ENCODE data around the gene FHIT. TPM values are rescaled to one million over a fixed set of nuclear protein-coding genes. Genes with fewer than 3 reads are reported as not detected.

The FHIT gene
- total RNA-seq, 4 donors from 2014 or later = 4.6 to 6.1 (median 5.7) TPM

- Histone ChIP-seq H3K4me1 (no peaks in the 10 kb centered on the region), H3K27ac (replicated peaks in 1 of 4) (no peak overlapping the region), H3K36me3 (no peaks in the 10 kb centered on the region), H3K4me3 (no peak overlapping the region), H3K27me3 (no peaks in the 10 kb centered on the region), H3K9me3 (peaks cover 0 to 8% (median 1%) of the 10 kb centered on the region in 4 donors)
- TF ChIP-seq EP300 (IDR thresholded peaks at IDR 0.05) (no peak), POLR2A (IDR thresholded peaks at IDR 0.05; ENCODE audit: low read depth) (no peak), CTCF (IDR thresholded peaks at IDR 0.05) (no peak), POLR2AphosphoS5 (IDR thresholded peaks at IDR 0.05) (no peak)
- intact Hi-C loops (cut with DNase I) = no loop called here
- DNase-seq (ENCODE audit: extremely low spot score) = no peak
- WGBS = 61% methylated on average over 2 of the region's 2 CpGs
These were observed 297.2 kb downstream of the FHIT start for GRCh38 chr3:60954048-60954447.

GRCh38 chr3:60953351-60953750 is 297.9 kb downstream of the FHIT start:
- Histone ChIP-seq H3K27ac (replicated peaks in 1 of 4) (no peak overlapping the region), H3K36me3 (no peaks in the 10 kb centered on the region), H3K9me3 (peaks cover 0 to 8% (median 1%) of the 10 kb centered on the region in 4 donors), H3K4me3 (no peak overlapping the region), H3K27me3 (no peaks in the 10 kb centered on the region), H3K4me1 (no peaks in the 10 kb centered on the region)
- DNase-seq (ENCODE audit: extremely low spot score) = no peak
- 68% methylated on average over 5 of the region's 5 CpGs for WGBS
- TF ChIP-seq POLR2A (IDR thresholded peaks at IDR 0.05; ENCODE audit: low read depth) = no peak
- no peak for TF ChIP-seq POLR2AphosphoS5 (IDR thresholded peaks at IDR 0.05)
- no peak for TF ChIP-seq EP300 (IDR thresholded peaks at IDR 0.05)
- TF ChIP-seq CTCF (IDR thresholded peaks at IDR 0.05) = no peak
- intact Hi-C loops (cut with DNase I) = no loop called here

- intact Hi-C loops (cut with DNase I) = no loop called here
- peaks cover 0 to 8% (median 1%) of the 10 kb centered on the region in 4 donors for H3K9me3 ChIP-seq
- H3K4me1 ChIP-seq = no peaks in the 10 kb centered on the region
- 70% methylated on average over 6 of the region's 6 CpGs for WGBS
- no peak overlapping the region for H3K4me3 ChIP-seq
- DNase-seq (ENCODE audit: extremely low spot score) = no peak
- H3K27ac ChIP-seq (replicated peaks in 1 of 4) = no peak overlapping the region
- TF ChIP-seq EP300 (IDR thresholded peaks at IDR 0.05) = no peak
- TF ChIP-seq CTCF (IDR thresholded peaks at IDR 0.05) = no peak
- no peak for TF ChIP-seq POLR2AphosphoS5 (IDR thresholded peaks at IDR 0.05)
- no peak for TF ChIP-seq POLR2A (IDR thresholded peaks at IDR 0.05; ENCODE audit: low read depth)
- no peaks in the 10 kb centered on the region for H3K27me3 ChIP-seq
- H3K36me3 ChIP-seq = no peaks in the 10 kb centered on the region
These were observed 299.2 kb downstream of the FHIT start for GRCh38 chr3:60952055-60952454.

GRCh38 chr3:60949146-60949545 is 302.1 kb downstream of the FHIT start:
- intact Hi-C loops (cut with DNase I) = no loop called here
- Histone ChIP-seq H3K36me3 (no peaks in the 10 kb centered on the region), H3K27ac (replicated peaks in 1 of 4) (no peak overlapping the region), H3K4me3 (no peak overlapping the region), H3K4me1 (no peaks in the 10 kb centered on the region), H3K9me3 (no peaks in the 10 kb centered on the region), H3K27me3 (no peaks in the 10 kb centered on the region)
- 80% methylated on average over 3 of the region's 3 CpGs for WGBS
- TF ChIP-seq CTCF (IDR thresholded peaks at IDR 0.05) (no peak), POLR2AphosphoS5 (IDR thresholded peaks at IDR 0.05) (no peak), POLR2A (IDR thresholded peaks at IDR 0.05; ENCODE audit: low read depth) (no peak), EP300 (IDR thresholded peaks at IDR 0.05) (no peak)
- DNase-seq (ENCODE audit: extremely low spot score) = no peak

- DNase-seq (ENCODE audit: extremely low spot score) = no peak
- no peak overlapping the region for H3K27ac ChIP-seq (replicated peaks in 1 of 4)
- H3K27me3 ChIP-seq = no peaks in the 10 kb centered on the region
- H3K9me3 ChIP-seq = no peaks in the 10 kb centered on the region
- H3K36me3 ChIP-seq = no peaks in the 10 kb centered on the region
- H3K4me1 ChIP-seq = no peaks in the 10 kb centered on the region
- TF ChIP-seq POLR2A (IDR thresholded peaks at IDR 0.05; ENCODE audit: low read depth) (no peak), CTCF (IDR thresholded peaks at IDR 0.05) (no peak), EP300 (IDR thresholded peaks at IDR 0.05) (no peak), POLR2AphosphoS5 (IDR thresholded peaks at IDR 0.05) (no peak)
- no peak overlapping the region for H3K4me3 ChIP-seq
- intact Hi-C loops (cut with DNase I) = no loop called here
These were observed 302.8 kb downstream of the FHIT start for GRCh38 chr3:60948488-60948887.

All from esophagus muscularis mucosa (tissue), 4 donors.